ENCODE results near the gene TBX21.
"Not testable (repeated sequence)": the region's sequence is repeated elsewhere in the genome, so short reads cannot be mapped to it uniquely, and the experiment has no call there.

The TBX21 gene

DNA sequence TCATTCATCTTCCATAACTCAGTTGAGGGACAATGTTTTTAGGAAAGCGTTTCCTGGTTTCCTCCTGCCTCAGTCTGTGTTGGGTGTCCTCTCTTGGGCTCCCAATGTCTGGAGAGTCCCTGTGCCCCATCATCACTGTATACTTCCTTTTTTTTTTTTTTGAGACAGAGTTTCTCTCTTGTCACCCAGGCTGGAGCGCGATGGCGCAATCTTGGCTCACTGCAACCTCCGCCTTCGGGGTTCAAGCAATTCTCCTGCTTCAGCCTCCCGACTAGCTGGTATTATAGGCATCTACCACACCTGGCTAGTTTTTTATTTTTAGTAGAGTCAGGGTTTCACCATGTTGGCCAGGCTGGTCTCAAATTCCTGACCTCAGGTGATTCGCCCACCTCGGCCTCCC lies 40.6 kb downstream of the TBX21 start:
- not testable (repeated sequence) for DNase-seq (ENCODE audit: low read depth, low spot score)

DNA sequence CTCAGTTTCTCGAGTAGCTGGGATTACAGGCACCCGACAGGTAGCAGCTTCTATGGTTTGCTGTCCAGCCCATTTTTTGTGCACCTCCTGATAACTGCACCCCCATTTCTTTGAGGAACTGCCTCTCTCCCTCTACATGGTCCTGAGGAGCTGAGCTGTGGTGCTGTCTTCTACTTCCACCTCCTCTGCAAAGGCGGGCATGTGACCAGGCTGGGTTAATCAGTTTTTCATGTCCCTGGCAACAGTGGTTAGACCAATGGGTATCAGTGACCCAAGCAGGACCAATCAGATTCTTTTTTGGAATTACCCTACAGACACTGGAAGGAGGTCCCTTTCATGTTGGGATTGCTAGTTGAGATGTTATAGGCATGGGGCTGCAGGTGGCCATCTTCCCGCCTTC lies 41.3 kb downstream of the TBX21 start:
- no peak for DNase-seq (ENCODE audit: low read depth, low spot score)

DNA sequence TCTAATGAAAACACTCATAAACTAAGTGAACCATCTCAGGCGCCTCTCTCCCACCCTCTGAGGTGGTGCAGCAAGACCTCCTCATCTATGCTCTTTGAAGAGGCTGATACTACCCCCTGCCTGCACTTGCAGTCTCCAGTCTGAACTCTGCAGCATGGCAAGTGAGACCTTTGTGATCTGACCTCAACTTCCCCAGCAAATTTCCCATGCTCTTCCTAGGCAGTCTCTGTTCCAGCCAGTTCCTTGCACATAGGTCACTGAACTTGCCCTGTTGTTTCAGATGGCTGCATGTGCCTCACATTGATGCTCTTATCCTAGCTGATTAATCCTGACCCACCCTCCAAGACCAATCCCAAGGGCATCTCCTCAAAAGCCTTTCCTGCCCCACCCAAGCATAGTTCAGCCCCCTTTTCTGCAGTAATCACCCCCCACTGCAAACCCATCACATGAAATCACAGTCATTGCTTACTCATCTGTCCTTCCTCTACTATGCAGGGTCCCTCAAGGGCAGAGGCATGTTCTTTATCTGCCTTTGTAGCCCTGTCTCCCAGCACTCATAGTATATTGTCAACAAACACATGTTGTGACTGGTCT lies 42.0 kb downstream of the TBX21 start:
- DNase-seq (ENCODE audit: low read depth, low spot score) = no peak

DNA sequence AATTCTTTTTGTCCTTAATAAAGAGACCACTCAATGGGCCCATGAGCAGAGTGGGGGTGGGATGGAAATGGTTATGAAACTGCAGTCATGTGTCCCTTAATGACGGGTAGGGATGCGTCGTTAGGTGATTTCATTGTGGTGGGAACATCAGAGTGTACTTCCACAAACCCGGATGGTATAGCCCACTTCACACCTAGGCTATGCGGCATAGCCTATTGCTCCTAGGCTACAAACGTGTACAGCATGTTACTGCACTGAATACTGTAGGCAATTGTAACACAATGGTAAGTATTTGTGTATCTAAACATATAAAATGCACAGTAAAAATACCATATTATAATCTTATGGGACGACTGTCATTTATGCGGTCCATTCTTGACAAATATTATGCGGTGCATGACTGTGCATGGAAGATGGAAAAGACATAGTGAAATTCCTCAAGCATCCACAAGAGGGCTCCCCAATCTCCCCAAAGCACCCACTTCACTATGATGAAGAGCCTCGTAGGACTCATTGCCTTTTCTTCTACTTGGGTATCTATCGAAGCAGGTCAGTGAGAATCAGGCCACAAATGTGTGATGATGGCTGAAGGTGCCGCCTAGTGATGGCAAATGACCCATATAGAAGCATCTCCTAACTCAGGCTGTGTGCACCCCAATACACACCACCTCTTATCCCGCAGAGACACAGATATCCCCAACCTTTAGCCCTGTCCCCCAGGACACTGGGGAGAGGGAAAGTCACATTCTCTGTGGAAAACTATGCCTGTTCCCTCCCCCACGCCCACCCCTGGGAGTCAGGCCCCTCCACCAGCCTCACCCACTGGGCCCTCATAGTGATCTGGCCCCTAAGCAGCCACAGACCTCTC lies 43.5 kb downstream of the TBX21 start:
- no peak for DNase-seq (ENCODE audit: low read depth, low spot score)

DNA sequence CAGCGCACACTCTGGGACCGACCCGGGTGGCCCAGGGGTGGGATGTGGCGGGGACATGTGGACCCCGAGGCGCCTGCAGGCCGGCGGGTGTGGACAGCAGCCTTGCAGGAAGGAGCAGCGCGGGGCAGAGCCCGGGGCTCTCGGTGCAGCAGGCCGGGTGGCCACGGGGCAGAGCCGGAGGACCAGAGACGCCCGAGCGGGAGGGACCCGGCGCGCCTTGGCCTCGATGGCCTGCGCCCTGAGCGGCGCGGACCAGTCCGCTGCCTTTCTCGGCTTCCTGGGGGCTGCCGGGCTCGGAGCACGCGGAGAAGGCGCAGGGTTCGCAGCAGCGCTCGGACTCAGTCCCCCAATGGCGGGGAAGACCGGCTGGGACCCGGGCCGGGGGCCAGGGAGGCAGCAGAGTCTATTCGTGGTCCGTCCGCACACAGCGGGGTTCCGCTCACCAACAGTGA lies 45.2 kb downstream of the TBX21 start:
- no peak for DNase-seq (ENCODE audit: low read depth, low spot score)

DNA sequence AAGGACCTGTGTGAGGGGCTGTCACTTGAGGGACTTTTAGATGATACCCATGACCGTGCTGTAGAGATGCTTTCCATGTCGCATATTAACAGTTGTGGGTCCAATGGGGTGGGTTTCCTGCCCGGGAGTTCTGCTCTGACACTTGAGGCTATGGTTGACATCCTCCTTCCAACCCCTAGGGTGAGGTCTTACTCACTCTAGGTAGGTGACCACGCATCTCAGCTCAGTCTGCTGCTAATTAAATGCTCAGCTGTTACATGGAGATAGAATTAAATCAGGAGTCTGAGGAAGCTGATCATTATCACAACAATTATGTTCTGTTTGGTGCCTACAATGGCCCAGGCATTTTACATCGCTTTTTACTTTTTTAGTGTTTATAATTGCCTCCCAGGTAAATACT lies 48.4 kb downstream of the TBX21 start:
- no peak for DNase-seq (ENCODE audit: low read depth, low spot score)

DNA sequence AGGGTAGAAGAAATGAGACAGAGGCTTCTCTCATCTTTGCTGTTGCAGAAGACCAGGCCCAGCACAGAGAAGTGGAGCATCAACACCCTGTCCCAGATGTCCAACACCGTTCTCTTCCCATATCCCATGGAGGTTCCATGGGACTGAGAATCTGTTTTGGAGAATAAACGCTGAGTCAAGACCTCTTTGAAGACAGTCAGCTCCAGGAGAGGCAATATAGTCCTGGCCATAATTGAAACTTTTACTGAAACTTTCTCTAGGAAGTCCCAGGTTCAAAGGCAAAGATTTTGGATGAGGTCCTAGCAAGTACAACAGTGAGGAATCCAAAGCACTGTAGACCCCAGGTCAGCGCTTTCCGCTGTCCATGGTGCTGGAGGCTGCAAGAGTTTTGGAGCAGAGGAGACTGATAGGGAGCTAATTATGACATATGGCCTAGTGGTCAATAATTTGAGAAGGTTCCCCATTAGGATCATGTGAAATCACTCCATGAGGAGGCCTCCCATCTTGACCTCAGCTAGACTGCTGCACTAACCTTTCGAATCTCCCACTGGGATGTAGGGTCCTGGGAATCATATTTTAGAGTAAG lies 52.6 kb downstream of the TBX21 start:
- DNase-seq (ENCODE audit: low read depth, low spot score) = no peak

DNA sequence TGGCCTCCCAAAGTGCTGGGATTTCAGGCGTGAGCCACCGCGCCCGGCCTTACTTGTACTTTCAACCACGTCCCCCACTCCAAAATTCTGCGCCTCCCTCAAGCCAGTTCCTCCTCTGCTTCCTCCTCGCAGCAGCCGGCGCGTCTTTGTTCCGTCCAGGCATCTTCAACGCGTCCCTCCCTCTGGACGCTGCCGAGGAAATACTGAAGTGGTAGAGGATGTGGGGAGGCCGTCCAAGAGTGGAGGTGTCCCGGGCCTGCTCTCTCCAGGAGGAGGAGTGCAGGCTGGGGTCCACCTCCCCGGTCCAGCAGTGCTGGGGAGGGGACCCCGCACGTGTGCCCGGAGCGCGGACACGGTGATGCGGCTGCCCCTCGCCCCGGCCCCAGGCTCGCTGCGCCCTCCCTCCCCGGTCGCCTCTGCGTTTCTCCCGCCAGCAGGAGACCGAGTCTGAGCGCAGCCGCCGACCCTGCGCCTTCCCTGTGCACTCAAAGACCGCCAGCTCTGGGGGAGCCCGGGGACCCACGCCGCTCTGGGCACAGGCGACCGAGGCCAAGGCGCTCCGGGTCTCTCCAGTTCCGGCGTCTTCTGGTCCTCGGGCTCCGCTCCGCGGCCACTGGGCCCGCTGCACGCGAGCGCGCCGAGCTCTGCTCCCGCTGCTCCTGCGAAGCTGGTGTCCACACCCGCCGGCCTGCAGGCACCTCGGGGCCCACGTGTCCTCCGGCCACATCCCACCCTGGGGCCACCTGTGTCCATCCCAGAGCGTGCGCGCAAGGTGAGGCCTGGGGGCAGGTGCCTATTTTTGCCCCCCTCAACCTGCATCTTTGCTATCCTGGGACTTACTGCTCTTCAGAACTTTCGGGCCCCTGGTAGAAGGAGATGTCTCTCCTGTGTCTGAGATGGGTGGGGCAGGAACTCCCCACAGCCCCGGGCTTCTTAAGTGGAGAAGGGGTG lies 56.9 kb downstream of the TBX21 start:
- DNase-seq (ENCODE audit: low read depth, low spot score) = no peak

DNA sequence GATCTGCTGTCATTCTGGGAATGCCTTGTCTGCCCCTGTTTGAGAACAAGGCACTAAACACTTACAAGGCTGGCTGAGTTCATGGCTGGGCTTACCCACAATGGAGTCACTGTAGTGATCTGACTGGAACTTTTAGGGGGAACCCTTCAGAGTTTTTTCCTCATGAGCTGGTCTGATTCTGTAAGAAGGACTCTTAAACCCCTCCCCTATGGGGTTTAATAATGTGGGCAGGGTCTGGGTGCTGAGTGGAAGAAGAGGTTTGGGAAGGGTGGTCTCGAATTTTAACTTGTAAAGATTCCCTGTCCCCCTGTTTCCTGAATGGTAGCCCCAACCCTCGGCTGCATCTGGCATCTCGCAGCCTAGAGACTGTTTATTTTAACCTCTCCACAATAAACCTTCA lies 58.0 kb downstream of the TBX21 start:
- no peak for DNase-seq (ENCODE audit: low read depth, low spot score)

DNA sequence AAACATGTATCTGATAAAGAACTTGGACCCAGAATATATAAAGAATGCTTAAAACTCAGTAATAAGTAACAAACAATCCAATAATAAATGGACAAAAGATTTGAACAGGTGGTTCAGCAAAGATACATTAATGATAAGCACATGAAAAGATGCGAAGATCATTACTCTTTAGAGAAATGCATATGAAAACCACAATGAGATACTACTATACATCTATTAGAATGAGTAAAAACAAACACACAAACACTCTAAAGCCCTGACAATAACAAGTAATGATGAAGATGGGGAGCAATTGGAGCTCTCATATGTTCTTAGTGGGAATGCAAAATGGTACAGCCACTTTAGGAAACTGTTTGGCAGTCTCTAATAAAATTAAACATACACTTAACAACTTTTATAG lies 59.4 kb downstream of the TBX21 start:
- no peak for DNase-seq (ENCODE audit: low read depth, low spot score)

DNA sequence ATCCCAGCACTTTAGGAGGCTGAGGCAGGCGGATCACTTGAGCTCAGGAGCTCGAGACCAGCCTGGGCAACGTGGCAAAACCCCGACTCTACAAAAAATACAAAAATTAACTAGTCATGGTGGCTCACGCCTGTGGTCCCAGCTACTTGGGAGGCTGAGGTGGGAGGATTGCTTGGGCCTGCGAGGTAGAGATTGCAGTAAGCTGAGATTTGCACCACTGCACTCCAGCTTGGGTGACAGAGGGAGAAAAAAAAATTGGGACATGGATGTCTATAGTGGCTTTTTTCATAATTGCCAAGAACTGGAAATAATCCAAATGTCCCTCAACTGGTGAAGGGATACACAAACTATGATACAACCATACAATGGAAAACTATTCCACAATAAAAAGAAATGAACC lies 59.9 kb downstream of the TBX21 start:
- DNase-seq (ENCODE audit: low read depth, low spot score) = no peak

All from brain pericyte (primary cell).